Heart left ventricle (tissue), 13 donors: ENCODE measurements around the gene ARNT2.

Source experiments
- POLR2A ChIP-seq, 2 donors: fragments of 450-650 bp; IDR thresholded peaks; one replicate each; pipeline ENCODE4 v1.6.1; 2017; ENCODE audit warnings: antibody characterized with exemption in 2 of 2, mild to moderate bottlenecking in 2 of 2, moderate library complexity in 2 of 2
- TF ChIP-seq, protein P1 (sequence below), 12 donors: fragments of 200-600 bp; sonication (generic) in 4 of 12; IDR thresholded peaks; one replicate each; pipeline versions ENCODE4 v1.5.0 to v1.8.0; 2018 to 2022; ENCODE audit warnings: antibody characterized with exemption in 12 of 12, mild to moderate bottlenecking in 5 of 12
- donor health status: ischemic (EF 13 %, LVEDD 7.1; RV severe dilation, severe dysfunction).
- donor health status: DM: no; HTN: yes; CAD: no.
- donor health status: DM: no; HTN: no; CAD: no.
- donor health status: ischemic (EF 25% LVEDD 6.9; RV normal size, moderate dysfunction).
- donor health status: ischemic (EF 25% LVEDD 5.7; RV mildly dilated, moderate dysfunction).
- donor health status: ischemic (EF 35%, LVEDD 5.7; RV mildly dilated, moderate dysfunction).
- donor health status: nonischemic (EF 11% LVEDD 7.7; RV severe dilation, severe dysfunction).
- donor health status: DM: yes; HTN: yes; CAD: no.
- donor health status: PGD.
- donor health status: ischemic (EF 29% LVEDD 5.4; RV normal size, mild dysfunction).
- donor health status: nonischemic (EF 23%, LVEDD 6.1; RV moderate dilation, normal function).

DNA sequence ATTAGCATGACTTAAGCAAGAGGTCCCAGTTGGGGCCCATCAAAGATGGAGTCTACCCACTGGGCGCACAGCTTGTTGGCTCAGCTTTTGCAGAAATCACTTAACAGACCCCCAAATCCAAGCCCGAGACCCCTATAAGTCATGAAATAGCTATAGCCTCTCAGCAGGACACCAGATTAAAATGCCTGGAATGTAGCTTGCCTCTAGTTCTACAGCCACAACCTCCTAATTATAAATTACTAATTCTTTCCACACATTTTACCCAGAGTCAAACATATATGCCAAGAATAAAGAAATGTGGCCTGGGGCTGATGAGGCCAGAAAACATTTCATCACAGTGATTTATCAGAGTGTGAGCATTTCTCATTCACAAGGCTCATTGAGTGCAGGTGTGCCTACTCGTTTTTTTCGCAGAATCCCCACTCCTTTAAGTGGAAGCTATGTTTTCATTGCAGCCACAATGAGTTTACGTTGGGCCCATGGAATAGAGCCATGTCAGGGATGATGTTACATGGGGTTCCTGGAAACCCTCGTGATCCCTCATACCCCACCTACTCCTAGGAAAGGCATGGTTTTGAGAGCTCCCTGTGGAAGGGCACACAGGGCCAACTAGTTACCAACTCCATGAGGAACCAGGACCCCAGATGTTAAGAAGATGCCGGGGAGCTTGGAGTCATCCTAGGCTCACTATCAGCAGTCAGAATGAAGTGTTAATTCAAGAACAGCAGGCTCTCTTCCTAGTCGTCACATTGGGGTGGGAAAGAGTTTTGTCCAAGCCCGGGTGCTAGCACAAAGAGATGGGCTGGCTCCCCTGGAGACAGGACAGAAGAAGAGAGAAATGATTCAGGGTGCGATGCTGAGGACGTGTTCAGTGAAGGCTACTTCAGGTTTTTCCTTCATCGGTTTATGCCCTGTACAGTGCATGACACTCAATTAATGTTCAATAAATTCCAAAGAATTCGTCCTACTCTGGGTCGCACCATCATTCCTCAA is 200.7 kb downstream of the ARNT2 start:
- TF ChIP-seq POLR2A (IDR thresholded peaks at IDR 0.05), result no peak
- TF ChIP-seq, protein P1, sequence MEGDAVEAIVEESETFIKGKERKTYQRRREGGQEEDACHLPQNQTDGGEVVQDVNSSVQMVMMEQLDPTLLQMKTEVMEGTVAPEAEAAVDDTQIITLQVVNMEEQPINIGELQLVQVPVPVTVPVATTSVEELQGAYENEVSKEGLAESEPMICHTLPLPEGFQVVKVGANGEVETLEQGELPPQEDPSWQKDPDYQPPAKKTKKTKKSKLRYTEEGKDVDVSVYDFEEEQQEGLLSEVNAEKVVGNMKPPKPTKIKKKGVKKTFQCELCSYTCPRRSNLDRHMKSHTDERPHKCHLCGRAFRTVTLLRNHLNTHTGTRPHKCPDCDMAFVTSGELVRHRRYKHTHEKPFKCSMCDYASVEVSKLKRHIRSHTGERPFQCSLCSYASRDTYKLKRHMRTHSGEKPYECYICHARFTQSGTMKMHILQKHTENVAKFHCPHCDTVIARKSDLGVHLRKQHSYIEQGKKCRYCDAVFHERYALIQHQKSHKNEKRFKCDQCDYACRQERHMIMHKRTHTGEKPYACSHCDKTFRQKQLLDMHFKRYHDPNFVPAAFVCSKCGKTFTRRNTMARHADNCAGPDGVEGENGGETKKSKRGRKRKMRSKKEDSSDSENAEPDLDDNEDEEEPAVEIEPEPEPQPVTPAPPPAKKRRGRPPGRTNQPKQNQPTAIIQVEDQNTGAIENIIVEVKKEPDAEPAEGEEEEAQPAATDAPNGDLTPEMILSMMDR (IDR thresholded peaks at IDR 0.05), result no peak
